Subcutaneous abdominal adipose tissue (tissue), 5 donors: ENCODE results near the gene DNAJC4.

ENCODE experiments used
- H3K27ac ChIP-seq: one replicate; pipeline ENCODE4 v1.7.0; 2013; ENCODE audit warnings: low read depth, mild to moderate bottlenecking, inconsistent platforms, low read length, moderate library complexity
- H3K27me3 ChIP-seq, 5 donors: one replicate each; pipeline ENCODE4 v1.7.0; 2013; ENCODE audit warnings: low read length in 5 of 5, inconsistent platforms in 1 of 5; ENCODE audit not compliant: control insufficient read depth in 5 of 5, insufficient read depth in 4 of 5
- H3K36me3 ChIP-seq, 5 donors: one replicate each; pipeline ENCODE4 v1.7.0; 2013; ENCODE audit warnings: low read length in 5 of 5; ENCODE audit not compliant: control insufficient read depth in 5 of 5, insufficient read depth in 5 of 5
- H3K4me1 ChIP-seq, 5 donors: one replicate each; pipeline ENCODE4 v1.7.0; 2013; ENCODE audit warnings: low read length in 5 of 5, mild to moderate bottlenecking in 3 of 5, moderate library complexity in 1 of 5; ENCODE audit not compliant: control insufficient read depth in 5 of 5, insufficient read depth in 5 of 5
- H3K4me3 ChIP-seq, 5 donors: one replicate each; pipeline ENCODE4 v1.7.0; 2013; ENCODE audit warnings: low read length in 5 of 5, low read depth in 1 of 5
- H3K9ac ChIP-seq, 5 donors: one replicate each; pipeline ENCODE4 v1.7.0; 2013; ENCODE audit warnings: low read length in 5 of 5, mild to moderate bottlenecking in 4 of 5, moderate library complexity in 3 of 5
- H3K9me3 ChIP-seq, 5 donors: one replicate each; pipeline ENCODE4 v1.7.0; 2013; ENCODE audit warnings: low read length in 5 of 5; ENCODE audit not compliant: control insufficient read depth in 5 of 5
- donor health status: healthy.
- donor health status: healthy.
- donor health status: healthy.
- donor health status: healthy.
- donor health status: healthy.

DNAJC4 gene

DNA sequence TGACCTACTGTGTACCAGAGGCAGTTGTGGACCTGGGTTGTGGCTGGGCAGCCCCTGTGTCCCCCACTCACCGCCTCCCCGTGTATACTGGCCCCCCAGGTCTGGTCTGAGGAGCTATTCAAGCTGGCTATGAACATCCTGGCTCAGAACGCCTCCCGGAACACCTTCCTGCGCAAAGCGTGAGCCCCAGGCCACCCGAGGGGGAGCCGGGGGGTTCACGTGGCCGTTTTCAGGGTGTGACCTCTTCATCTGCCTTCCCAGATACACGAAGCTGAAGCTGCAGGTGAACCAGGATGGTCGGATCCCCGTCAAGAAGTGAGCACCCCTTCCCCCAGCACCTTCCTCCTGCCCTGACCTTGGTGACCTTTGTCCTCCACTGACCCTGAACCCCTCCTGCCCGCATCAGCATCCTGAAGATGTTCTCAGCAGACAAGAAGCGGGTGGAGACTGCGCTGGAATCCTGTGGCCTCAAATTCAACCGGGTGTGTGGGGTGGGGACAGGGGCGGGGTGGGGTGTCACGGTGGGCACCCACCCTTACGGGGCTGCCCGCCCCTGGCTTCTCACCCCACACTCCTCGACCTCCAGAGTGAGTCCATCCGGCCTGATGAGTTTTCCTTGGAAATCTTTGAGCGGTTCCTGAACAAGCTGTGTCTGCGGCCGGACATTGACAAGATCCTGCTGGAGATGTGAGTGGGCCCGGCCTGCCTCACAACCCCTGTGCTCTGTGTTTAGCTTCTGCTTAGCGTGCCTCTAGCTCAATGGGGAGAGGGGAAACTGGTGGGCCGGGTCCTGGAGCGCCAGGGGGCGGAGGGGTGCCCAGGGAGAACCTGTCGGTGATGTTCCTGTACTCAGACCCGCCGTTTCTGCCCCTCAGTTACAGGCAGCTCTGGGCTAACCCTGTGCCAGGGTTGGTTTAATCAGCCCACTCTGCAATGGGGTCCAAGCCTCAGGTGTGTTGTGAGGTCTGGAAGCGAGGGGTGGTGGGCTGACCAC, 25.1 kb downstream of the DNAJC4 start:
- no peak overlapping the region for H3K9ac ChIP-seq
- peaks cover 0 to 60% (median 52%) of the 10 kb centered on the region in 5 donors for H3K36me3 ChIP-seq
- H3K27me3 ChIP-seq = no peaks in the 10 kb centered on the region
- no peaks in the 10 kb centered on the region for H3K9me3 ChIP-seq
- H3K4me1 ChIP-seq = peaks cover 0 to 33% (median 31%) of the 10 kb centered on the region in 5 donors
- no peak overlapping the region for H3K4me3 ChIP-seq
- H3K27ac ChIP-seq = no peak overlapping the region

DNA sequence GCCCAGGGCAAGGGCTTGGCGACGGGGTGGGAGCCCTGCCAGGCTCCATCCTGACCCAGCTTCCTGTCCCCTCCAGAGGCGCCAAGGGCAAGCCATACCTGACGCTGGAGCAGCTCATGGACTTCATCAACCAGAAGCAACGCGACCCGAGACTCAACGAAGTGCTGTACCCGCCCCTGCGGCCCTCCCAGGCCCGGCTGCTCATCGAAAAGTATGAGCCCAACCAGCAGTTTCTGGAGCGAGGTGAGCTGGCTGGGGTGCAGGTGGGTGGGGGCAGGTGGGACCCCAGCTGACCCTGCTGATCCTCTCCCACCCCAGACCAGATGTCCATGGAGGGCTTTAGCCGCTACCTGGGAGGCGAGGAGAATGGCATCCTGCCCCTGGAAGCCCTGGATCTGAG, 26.0 kb downstream of the DNAJC4 start:
- Histone ChIP-seq H3K4me3 (no peak overlapping the region), H3K4me1 (peaks cover 0 to 26% (median 23%) of the 10 kb centered on the region in 5 donors), H3K27ac (no peak overlapping the region), H3K9me3 (no peaks in the 10 kb centered on the region), H3K36me3 (peaks cover 0 to 65% (median 55%) of the 10 kb centered on the region in 5 donors), H3K9ac (no peak overlapping the region), H3K27me3 (no peaks in the 10 kb centered on the region)

DNA sequence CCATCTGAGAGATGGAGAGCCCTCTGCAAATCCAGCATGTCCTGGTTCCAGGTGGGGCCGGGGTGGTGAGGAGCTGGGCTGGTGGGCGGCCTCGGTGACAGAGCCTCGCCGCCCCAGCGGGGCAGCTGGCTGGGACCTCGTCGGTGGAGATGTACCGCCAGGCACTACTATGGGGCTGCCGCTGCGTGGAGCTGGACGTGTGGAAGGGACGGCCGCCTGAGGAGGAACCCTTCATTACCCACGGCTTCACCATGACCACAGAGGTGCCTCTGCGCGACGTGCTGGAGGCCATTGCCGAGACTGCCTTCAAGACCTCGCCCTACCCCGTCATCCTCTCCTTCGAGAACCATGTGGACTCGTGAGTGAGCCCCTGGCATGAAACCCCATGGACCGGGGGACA, 28.0 kb downstream of the DNAJC4 start:
- Histone ChIP-seq H3K4me1 (peaks cover 0 to 9% (median 5%) of the 10 kb centered on the region in 5 donors), H3K4me3 (no peak overlapping the region), H3K36me3 (peaks cover 0 to 85% (median 73%) of the 10 kb centered on the region in 5 donors)

DNA sequence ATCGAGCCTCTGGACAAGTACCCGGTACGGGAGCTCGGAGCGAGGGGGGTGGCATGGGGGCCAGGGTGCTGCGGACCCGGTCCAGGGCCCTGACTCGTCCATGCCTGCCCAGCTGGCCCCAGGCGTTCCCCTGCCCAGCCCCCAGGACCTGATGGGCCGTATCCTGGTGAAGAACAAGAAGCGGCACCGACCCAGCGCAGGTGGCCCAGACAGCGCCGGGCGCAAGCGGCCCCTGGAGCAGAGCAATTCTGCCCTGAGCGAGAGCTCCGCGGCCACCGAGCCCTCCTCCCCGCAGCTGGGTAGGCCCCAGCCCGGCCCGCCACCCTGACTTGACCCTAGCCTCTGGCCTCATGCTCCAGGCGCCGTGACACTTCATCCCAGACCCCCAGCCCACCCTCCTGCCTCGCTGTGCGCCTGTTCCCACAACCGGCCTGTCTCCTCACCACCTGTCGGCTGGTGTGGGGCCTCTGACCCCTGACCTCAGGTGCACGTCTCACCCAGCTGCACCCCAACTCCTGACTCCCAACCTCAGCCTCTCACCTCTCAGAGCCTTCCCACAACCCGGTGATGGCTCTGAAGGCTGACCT, 28.7 kb downstream of the DNAJC4 start:
- peaks cover 0 to 2% (median 0%) of the 10 kb centered on the region in 5 donors for H3K4me1 ChIP-seq
- no peak overlapping the region for H3K9ac ChIP-seq
- no peak overlapping the region for H3K4me3 ChIP-seq
- no peaks in the 10 kb centered on the region for H3K9me3 ChIP-seq
- H3K27ac ChIP-seq = no peak overlapping the region
- no peaks in the 10 kb centered on the region for H3K27me3 ChIP-seq
- peaks cover 0 to 92% (median 80%) of the 10 kb centered on the region in 5 donors for H3K36me3 ChIP-seq

More for the DNA sequence above, 28.0 kb downstream of the DNAJC4 start:
- Histone ChIP-seq H3K9ac (no peak overlapping the region), H3K27ac (no peak overlapping the region), H3K9me3 (no peaks in the 10 kb centered on the region), H3K27me3 (no peaks in the 10 kb centered on the region)

DNA sequence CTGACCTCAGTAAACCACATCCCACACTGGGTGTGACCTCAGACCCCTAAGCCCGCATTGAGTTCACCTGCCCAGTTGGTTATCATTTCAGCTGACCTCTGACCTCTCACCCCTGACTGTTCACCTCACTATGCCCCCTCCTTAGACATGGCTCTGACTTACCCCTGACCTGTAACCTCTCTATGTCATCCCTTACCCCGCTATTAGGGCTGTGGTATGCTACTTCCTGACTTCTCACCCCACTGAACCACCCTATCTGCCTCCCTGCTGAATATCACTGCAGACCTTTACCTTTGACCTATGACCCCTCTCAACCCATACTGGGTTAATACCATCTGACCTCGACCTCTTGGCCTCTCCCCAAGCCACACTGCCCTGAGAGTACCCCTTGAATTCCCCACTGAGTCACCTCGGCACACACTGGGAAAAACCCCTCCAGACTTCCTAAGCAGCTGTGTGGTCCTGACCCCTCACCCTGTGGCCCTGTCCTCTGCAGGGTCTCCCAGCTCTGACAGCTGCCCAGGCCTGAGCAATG, 29.3 kb downstream of the DNAJC4 start:
- no peak overlapping the region for H3K27ac ChIP-seq
- H3K27me3 ChIP-seq = no peaks in the 10 kb centered on the region
- H3K4me3 ChIP-seq = no peak overlapping the region
- H3K9ac ChIP-seq = no peak overlapping the region
- no peaks in the 10 kb centered on the region for H3K4me1 ChIP-seq
- no peaks in the 10 kb centered on the region for H3K9me3 ChIP-seq
- H3K36me3 ChIP-seq = peaks cover 0 to 92% (median 83%) of the 10 kb centered on the region in 5 donors

DNA sequence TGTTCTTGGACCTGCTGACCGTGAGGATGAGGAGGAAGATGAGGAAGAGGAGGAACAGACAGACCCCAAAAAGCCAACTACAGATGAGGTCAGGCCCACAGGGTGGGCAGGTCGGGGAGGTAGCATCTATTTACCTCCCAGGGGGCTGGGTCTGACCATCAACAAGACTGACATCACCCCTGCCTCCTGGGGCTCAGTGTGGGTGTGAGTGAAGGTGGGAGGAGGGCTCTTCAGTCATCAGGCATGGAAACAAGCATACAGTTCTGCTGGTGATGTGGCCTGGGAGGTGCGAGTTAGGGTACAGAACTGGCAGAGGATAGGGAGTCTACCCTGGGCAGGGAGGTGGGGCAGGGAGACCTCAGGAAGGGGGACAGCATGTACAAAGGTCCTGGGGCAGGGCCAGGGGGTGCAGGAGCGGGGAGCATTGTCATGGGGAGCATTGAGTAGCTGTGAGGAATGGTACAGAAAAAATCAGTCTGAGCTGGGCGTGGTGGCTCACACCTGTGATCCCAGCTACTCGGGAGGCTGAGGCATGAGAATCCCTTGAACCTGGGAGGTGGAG, 29.9 kb downstream of the DNAJC4 start:
- Histone ChIP-seq H3K9ac (no peak overlapping the region), H3K27ac (no peak overlapping the region), H3K9me3 (no peaks in the 10 kb centered on the region), H3K4me1 (no peaks in the 10 kb centered on the region), H3K4me3 (no peak overlapping the region), H3K36me3 (peaks cover 0 to 90% (median 79%) of the 10 kb centered on the region in 5 donors), H3K27me3 (no peaks in the 10 kb centered on the region)

DNA sequence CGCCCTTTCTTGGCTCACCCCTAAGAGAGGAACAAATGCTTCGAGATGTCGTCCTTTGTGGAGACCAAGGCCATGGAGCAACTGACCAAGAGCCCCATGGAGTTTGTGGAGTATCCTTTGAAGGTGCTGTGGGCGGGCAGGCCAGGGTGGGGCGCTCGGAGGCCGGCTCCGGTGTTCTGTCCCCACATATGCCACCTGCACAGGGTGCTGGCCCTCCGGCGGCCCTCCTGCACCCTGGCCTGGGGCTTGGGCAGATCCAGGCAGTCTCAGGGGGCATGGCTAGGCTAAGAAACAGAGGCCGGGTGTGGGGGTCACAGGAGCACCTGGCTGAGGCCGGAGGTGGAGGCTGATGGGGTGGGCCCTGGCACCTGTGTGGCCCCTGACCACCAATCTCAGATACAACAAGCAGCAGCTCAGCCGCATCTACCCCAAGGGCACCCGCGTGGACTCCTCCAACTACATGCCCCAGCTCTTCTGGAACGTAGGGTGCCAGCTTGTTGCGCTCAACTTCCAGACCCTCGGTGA, 31.3 kb downstream of the DNAJC4 start:
- Histone ChIP-seq H3K9me3 (no peaks in the 10 kb centered on the region), H3K36me3 (peaks cover 0 to 91% (median 80%) of the 10 kb centered on the region in 5 donors), H3K27me3 (no peaks in the 10 kb centered on the region), H3K9ac (no peak overlapping the region), H3K4me3 (no peak overlapping the region), H3K27ac (no peak overlapping the region), H3K4me1 (peaks cover 0 to 2% (median 0%) of the 10 kb centered on the region in 5 donors)

DNA sequence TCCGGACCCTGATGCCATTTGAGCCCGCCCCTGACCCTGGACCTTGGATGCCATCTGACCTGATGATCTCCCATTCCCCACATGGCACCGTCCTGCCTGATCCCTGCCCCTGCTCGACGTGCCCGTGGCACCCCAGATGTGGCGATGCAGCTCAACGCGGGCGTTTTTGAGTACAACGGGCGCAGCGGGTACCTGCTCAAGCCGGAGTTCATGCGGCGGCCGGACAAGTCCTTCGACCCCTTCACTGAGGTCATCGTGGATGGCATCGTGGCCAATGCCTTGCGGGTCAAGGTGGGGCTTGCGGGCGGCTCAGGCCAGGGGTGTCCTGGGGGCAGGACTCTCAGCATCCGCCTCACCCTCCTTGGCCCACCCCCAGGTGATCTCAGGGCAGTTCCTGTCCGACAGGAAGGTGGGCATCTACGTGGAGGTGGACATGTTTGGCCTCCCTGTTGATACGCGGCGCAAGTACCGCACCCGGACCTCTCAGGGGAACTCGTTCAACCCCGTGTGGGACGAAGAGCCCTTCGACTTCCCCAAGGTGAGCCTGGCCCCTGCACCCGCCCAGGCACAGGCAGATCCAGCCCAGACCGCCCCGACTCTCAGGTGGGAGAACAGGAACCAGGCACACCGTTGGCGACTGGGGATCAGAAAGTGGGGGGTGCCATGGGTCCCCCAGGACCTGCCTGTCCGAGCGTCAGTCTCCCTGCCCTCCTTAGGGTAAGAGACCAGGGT, 32.1 kb downstream of the DNAJC4 start:
- Histone ChIP-seq H3K36me3 (peaks cover 0 to 85% (median 78%) of the 10 kb centered on the region in 5 donors), H3K9ac (no peak overlapping the region), H3K4me1 (peaks cover 0 to 8% (median 5%) of the 10 kb centered on the region in 5 donors), H3K9me3 (no peaks in the 10 kb centered on the region), H3K27me3 (no peaks in the 10 kb centered on the region), H3K27ac (no peak overlapping the region), H3K4me3 (no peak overlapping the region)
